GM23338 (cell line): ENCODE measurements around the gene BPIFB2. TPM values are rescaled to one million over a fixed set of nuclear protein-coding genes. Genes with fewer than 3 reads are reported as not detected.

Experiments used
- ATAC-seq: fragments of 200-7000 bp; cut with Tn5 transposase; 3 replicates; pipeline ENCODE4 v1.9.1; 2020
- DNase-seq: peaks from one replicate; pipeline ENCODE4 v3.0.0-alpha.2; 2015; ENCODE audit warnings: low spot score
- H2AFZ ChIP-seq: fragments of 200-600 bp; sonication (generic); 2 replicates; pipeline ENCODE4 v1.8.0; 2016; ENCODE audit warnings: antibody characterized with exemption, mild to moderate bottlenecking, moderate library complexity
- H3F3A ChIP-seq: fragments of 200-600 bp; sonication (generic); replicated peaks from 2 replicates; pipeline ENCODE4 v1.8.0; 2017; ENCODE audit warnings: antibody characterized with exemption, mixed run types, low read depth
- H3K27ac ChIP-seq: fragments of 200-600 bp; sonication (generic); 2 replicates; pipeline ENCODE4 v1.6.1; 2016; ENCODE audit warnings: low read depth
- H3K27me3 ChIP-seq: fragments of 200-600 bp; sonication (generic); 2 replicates; pipeline ENCODE4 v1.8.0; 2016; ENCODE audit warnings: mild to moderate bottlenecking, mixed run types, moderate library complexity; ENCODE audit not compliant: insufficient read depth
- H3K36me3 ChIP-seq: fragments of 200-600 bp; sonication (generic); 2 replicates; pipeline ENCODE4 v1.8.0; 2016; ENCODE audit warnings: mild to moderate bottlenecking; ENCODE audit not compliant: insufficient read depth
- H3K4me1 ChIP-seq: fragments of 200-600 bp; sonication (generic); 2 replicates; pipeline ENCODE4 v1.8.0; 2016; ENCODE audit warnings: mild to moderate bottlenecking, moderate library complexity; ENCODE audit not compliant: insufficient read depth
- H3K4me2 ChIP-seq: fragments of 200-600 bp; sonication (generic); 2 replicates; pipeline ENCODE4 v1.7.1; 2017; ENCODE audit warnings: mixed run types
- H3K4me3 ChIP-seq: fragments of 200-600 bp; sonication (generic); 2 replicates; pipeline ENCODE4 v1.6.1; 2016; ENCODE audit warnings: mixed run types
- H3K79me2 ChIP-seq: fragments of 200-600 bp; sonication (generic); replicated peaks from 2 replicates; pipeline ENCODE4 v1.8.0; 2017; ENCODE audit warnings: mild to moderate bottlenecking; ENCODE audit not compliant: insufficient read depth
- H3K9me2 ChIP-seq: fragments of 200-600 bp; sonication (generic); 2 replicates; pipeline ENCODE4 v1.8.0; 2017; ENCODE audit not compliant: insufficient read depth
- H4K20me1 ChIP-seq: fragments of 200-600 bp; sonication (generic); replicated peaks from 2 replicates; pipeline ENCODE4 v1.8.0; 2017; ENCODE audit warnings: mild to moderate bottlenecking; ENCODE audit not compliant: insufficient read depth
- H3K27ac Mint-ChIP-seq: 2 replicates; pipeline ENCODE4 v1.8.0; 2020; ENCODE audit warnings: inconsistent platforms, mild to moderate bottlenecking, moderate library complexity, mixed read lengths
- H3K27me3 Mint-ChIP-seq: 3 replicates; pipeline ENCODE4 v1.8.0; 2022; ENCODE audit warnings: low read depth, mild to moderate bottlenecking, moderate library complexity, mixed read lengths, inconsistent platforms; ENCODE audit not compliant: insufficient read depth, poor library complexity
- H3K36me3 Mint-ChIP-seq: 3 replicates; pipeline ENCODE4 v1.8.0; 2021; ENCODE audit warnings: low read depth, mild to moderate bottlenecking, inconsistent platforms, moderate library complexity, mixed read lengths
- H3K4me1 Mint-ChIP-seq: 3 replicates; pipeline ENCODE4 v1.8.0; 2020; ENCODE audit warnings: mild to moderate bottlenecking, inconsistent platforms, mixed read lengths
- H3K4me3 Mint-ChIP-seq: 3 replicates; pipeline ENCODE4 v1.8.0; 2021; ENCODE audit warnings: moderate library complexity, mild to moderate bottlenecking, inconsistent platforms, mixed read lengths
- H3K9me3 Mint-ChIP-seq: 3 replicates; pipeline ENCODE4 v1.8.0; 2020; ENCODE audit warnings: moderate library complexity, mild to moderate bottlenecking, inconsistent platforms, mixed read lengths
- CREB1 ChIP-seq: fragments of 250-450 bp; sonication (Bioruptor Pico); IDR thresholded peaks from 2 replicates; pipeline ENCODE4 v1.5.0; 2020; ENCODE audit warnings: low read depth, mild to moderate bottlenecking, moderate library complexity
- ETS1 ChIP-seq: IDR thresholded peaks from 2 replicates; pipeline ENCODE4 v1.6.1; 2016; ENCODE audit warnings: antibody characterized with exemption
- EZH2 ChIP-seq: fragments of 200-600 bp; sonication (generic); IDR thresholded peaks from one replicate; pipeline ENCODE4 v1.8.0; 2017; ENCODE audit warnings: antibody characterized with exemption, mild to moderate bottlenecking, low read depth; ENCODE audit not compliant: unreplicated experiment
- EZH2phosphoT487 ChIP-seq: fragments of 200-600 bp; sonication (generic); IDR thresholded peaks from one replicate; pipeline ENCODE4 v1.8.1; 2018; ENCODE audit warnings: antibody characterized with exemption; ENCODE audit not compliant: unreplicated experiment
- JUNB ChIP-seq: IDR thresholded peaks from one replicate; pipeline ENCODE4 v1.6.1; 2016; ENCODE audit warnings: antibody characterized with exemption; ENCODE audit not compliant: unreplicated experiment
- NANOG ChIP-seq: IDR thresholded peaks from 2 replicates; pipeline ENCODE4 v1.6.1; 2016; ENCODE audit warnings: antibody characterized with exemption, borderline replicate concordance
- POLR2AphosphoS5 ChIP-seq: IDR thresholded peaks from 2 replicates; pipeline ENCODE4 v1.6.1; 2016; ENCODE audit warnings: antibody characterized with exemption, low read depth
- REST ChIP-seq: IDR thresholded peaks from one replicate; pipeline ENCODE4 v1.6.1; 2018; ENCODE audit warnings: antibody characterized with exemption; ENCODE audit not compliant: unreplicated experiment
- STAT1 ChIP-seq: IDR thresholded peaks from one replicate; pipeline ENCODE4 v1.6.1; 2016; ENCODE audit warnings: antibody characterized with exemption; ENCODE audit not compliant: unreplicated experiment
- ZNF114 ChIP-seq: fragments of 250-450 bp; sonication (Bioruptor Pico); IDR thresholded peaks from 2 replicates; pipeline ENCODE4 v1.5.0; 2020; ENCODE audit warnings: mild to moderate bottlenecking, moderate library complexity
- ZNF331 ChIP-seq: fragments of 250-450 bp; sonication (Bioruptor Pico); IDR thresholded peaks from 2 replicates; pipeline ENCODE4 v1.5.0; 2020; ENCODE audit warnings: low read depth, mild to moderate bottlenecking, moderate library complexity
- ZNF462 ChIP-seq: fragments of 250-450 bp; sonication (Bioruptor Pico); IDR thresholded peaks from 2 replicates; pipeline ENCODE4 v1.5.0; 2020; ENCODE audit warnings: mild to moderate bottlenecking, moderate library complexity
- polyA plus RNA-seq: library from polyadenylated mRNA; unstranded; fragments of >200 nt; fragmentation: Nextera tagmentation; extraction: Ambion mirVana; gene quantifications from 2 replicates; pipeline ENCODE4 v1.2.1, GENCODE V29; 2016
- total RNA-seq: library from RNA; depleted of rRNA; stranded (reverse); fragments of >200 nt; shearing (Covaris generic); gene quantifications from 2 replicates; pipeline ENCODE4 v1.2.3, GENCODE V29; 2014
- TF ChIP-seq, protein P1 (sequence below), 2 experiments: fragments of 200-600 bp in 1 of 2; sonication (generic) in 1 of 2; conservative IDR thresholded peaks; 2 replicates each; pipeline versions ENCODE4 v1.5.1 to v1.6.1; 2016 to 2017; ENCODE audit warnings: antibody characterized with exemption in 2 of 2, low read depth in 2 of 2, mild to moderate bottlenecking in 2 of 2, moderate library complexity in 1 of 2

Gene BPIFB2
- total and polyA plus RNA-seq, 2 experiments from 2014 or later, result not detected

GRCh38 chr20:33009214-33010132 lies 2.0 kb downstream of the BPIFB2 start:
- H4K20me1 ChIP-seq, result no peaks in the 10 kb centered on the region
- no peak overlapping the region for H3K27ac Mint-ChIP-seq

More at GRCh38 chr20:33009214-33010132, 2.0 kb downstream of the BPIFB2 start:
- H3K4me2 ChIP-seq, result no peak overlapping the region
- H3K27me3 Mint-ChIP-seq, result peaks cover 17% of the 10 kb centered on the region
- no peaks in the 10 kb centered on the region for H3K36me3 ChIP-seq
- no peaks in the 10 kb centered on the region for H3K27me3 ChIP-seq
- peaks cover 3% of the 10 kb centered on the region; the same call in 1 of the 3 replicates for H3K36me3 Mint-ChIP-seq
- H3K79me2 ChIP-seq, result no peaks in the 10 kb centered on the region
- DNase-seq (no peak), ATAC-seq (no peak)
- H3K9me3 Mint-ChIP-seq, result peaks cover 4% of the 10 kb centered on the region; the same call in 2 of the 3 replicates
- TF ChIP-seq, protein P1, sequence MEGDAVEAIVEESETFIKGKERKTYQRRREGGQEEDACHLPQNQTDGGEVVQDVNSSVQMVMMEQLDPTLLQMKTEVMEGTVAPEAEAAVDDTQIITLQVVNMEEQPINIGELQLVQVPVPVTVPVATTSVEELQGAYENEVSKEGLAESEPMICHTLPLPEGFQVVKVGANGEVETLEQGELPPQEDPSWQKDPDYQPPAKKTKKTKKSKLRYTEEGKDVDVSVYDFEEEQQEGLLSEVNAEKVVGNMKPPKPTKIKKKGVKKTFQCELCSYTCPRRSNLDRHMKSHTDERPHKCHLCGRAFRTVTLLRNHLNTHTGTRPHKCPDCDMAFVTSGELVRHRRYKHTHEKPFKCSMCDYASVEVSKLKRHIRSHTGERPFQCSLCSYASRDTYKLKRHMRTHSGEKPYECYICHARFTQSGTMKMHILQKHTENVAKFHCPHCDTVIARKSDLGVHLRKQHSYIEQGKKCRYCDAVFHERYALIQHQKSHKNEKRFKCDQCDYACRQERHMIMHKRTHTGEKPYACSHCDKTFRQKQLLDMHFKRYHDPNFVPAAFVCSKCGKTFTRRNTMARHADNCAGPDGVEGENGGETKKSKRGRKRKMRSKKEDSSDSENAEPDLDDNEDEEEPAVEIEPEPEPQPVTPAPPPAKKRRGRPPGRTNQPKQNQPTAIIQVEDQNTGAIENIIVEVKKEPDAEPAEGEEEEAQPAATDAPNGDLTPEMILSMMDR (conservative IDR thresholded peaks at IDR 0.05; ENCODE audit: low read depth in 2 of 2), result no peak
- no peak for TF ChIP-seq ZNF331 (CRISPR knock-in tag)
- TF ChIP-seq ZNF462 (CRISPR knock-in tag), result no peak
- TF ChIP-seq EZH2, result no peak
- no peak for TF ChIP-seq CREB1 (CRISPR knock-in tag)
- TF ChIP-seq STAT1, result no peak
- TF ChIP-seq JUNB, result no peak
- no peak for TF ChIP-seq REST
- no peak for TF ChIP-seq ZNF114 (CRISPR knock-in tag)
- no peak for TF ChIP-seq EZH2phosphoT487
- no peak for TF ChIP-seq NANOG
- TF ChIP-seq ETS1, result no peak
- no peak for TF ChIP-seq POLR2AphosphoS5
- no peaks in the 10 kb centered on the region for H3K9me2 ChIP-seq
- H3F3A ChIP-seq, result no peaks in the 10 kb centered on the region
- peak overlapping the region; percentile 43; the same call in 1 of the 2 replicates for H2AFZ ChIP-seq
- no peaks in the 10 kb centered on the region for H3K4me1 ChIP-seq
- no peak overlapping the region for H3K4me3 Mint-ChIP-seq
- no peak overlapping the region for H3K27ac ChIP-seq
- H3K4me3 ChIP-seq, result no peak overlapping the region
- peaks cover 5% of the 10 kb centered on the region for H3K4me1 Mint-ChIP-seq
